GM21423 (cell line): Measurements from ENCODE around the gene ABCC8.
A peak's percentile ranks its signal among the peaks of the same experiment; 100 is the strongest.

Experiments
- ATAC-seq: cut with Tn5 transposase; IDR thresholded peaks from one replicate; pipeline ENCODE4 v1.9.1; 2021; ENCODE audit warnings: mild to moderate bottlenecking, moderate library complexity; ENCODE audit not compliant: unreplicated experiment

The ABCC8 gene

GRCh38 chr11:17389957-17390649, 86.5 kb downstream of the ABCC8 start:
- no peak for ATAC-seq

GRCh38 chr11:17389211-17389956, 87.3 kb downstream of the ABCC8 start:
- ATAC-seq = peak; percentile 48

GRCh38 chr11:17388609-17389210, 87.9 kb downstream of the ABCC8 start, which contains the start of gene KCNJ11:
KCNJ11 (minus strand) TSS chr11:17388659; CDS start chr11:17388091, 568 bp downstream.
- ATAC-seq = peak; percentile 44

GRCh38 chr11:17387811-17388210, 88.8 kb downstream of the ABCC8 start:
- no peak for ATAC-seq

GRCh38 chr11:17387254-17387653, 89.4 kb downstream of the ABCC8 start:
- ATAC-seq = no peak

- no peak for ATAC-seq
Measured at GRCh38 chr11:17386331-17387084, 90.1 kb downstream of the ABCC8 start.

- ATAC-seq = no peak
Measured at GRCh38 chr11:17385926-17386325, 90.7 kb downstream of the ABCC8 start.

GRCh38 chr11:17385492-17385891, 91.2 kb downstream of the ABCC8 start:
- ATAC-seq = no peak

- ATAC-seq = peak; percentile 55
Measured at GRCh38 chr11:17384002-17384511, 92.6 kb downstream of the ABCC8 start.

- no peak for ATAC-seq
Measured at GRCh38 chr11:17383461-17383860, 93.2 kb downstream of the ABCC8 start.

- no peak for ATAC-seq
Measured at GRCh38 chr11:17382046-17382728, 94.5 kb downstream of the ABCC8 start.

GRCh38 chr11:17381156-17381555, 95.5 kb downstream of the ABCC8 start:
- no peak for ATAC-seq

- no peak for ATAC-seq
Measured at GRCh38 chr11:17379383-17380180, 97.1 kb downstream of the ABCC8 start.

- ATAC-seq = no peak
Measured at GRCh38 chr11:17378655-17379054, 98.0 kb downstream of the ABCC8 start.

GRCh38 chr11:17376493-17376892, 100.2 kb downstream of the ABCC8 start:
- no peak for ATAC-seq

GRCh38 chr11:17375547-17375946, 101.1 kb downstream of the ABCC8 start:
- no peak for ATAC-seq

GRCh38 chr11:17371614-17372013, 105.0 kb downstream of the ABCC8 start:
- no peak for ATAC-seq

GRCh38 chr11:17369684-17370243, 106.9 kb downstream of the ABCC8 start:
- ATAC-seq = no peak

- no peak for ATAC-seq
Measured at GRCh38 chr11:17369094-17369493, 107.6 kb downstream of the ABCC8 start.
